HTR-8/SVneo (cell line): ENCODE results near the gene ATG101.

Experiments used
- DNase-seq: peaks from one replicate; pipeline ENCODE4 v3.0.0; 2011; ENCODE audit warnings: low spot score, mixed read lengths; ENCODE audit not compliant: insufficient read length
- FAIRE-seq: peaks from 2 replicates; lab custom pipeline; 2011; peaks lifted over from hg19 to GRCh38; lab: Jason Lieb, UNC

The ATG101 gene

GRCh38 chr12:52074971-52075724 lies 5.4 kb downstream of the ATG101 start:
- DNase-seq (no peak), FAIRE-seq (no peak)

- FAIRE-seq, result no peak
- no peak for DNase-seq
These were observed 7.0 kb downstream of the ATG101 start for GRCh38 chr12:52076811-52077210.

DNA sequence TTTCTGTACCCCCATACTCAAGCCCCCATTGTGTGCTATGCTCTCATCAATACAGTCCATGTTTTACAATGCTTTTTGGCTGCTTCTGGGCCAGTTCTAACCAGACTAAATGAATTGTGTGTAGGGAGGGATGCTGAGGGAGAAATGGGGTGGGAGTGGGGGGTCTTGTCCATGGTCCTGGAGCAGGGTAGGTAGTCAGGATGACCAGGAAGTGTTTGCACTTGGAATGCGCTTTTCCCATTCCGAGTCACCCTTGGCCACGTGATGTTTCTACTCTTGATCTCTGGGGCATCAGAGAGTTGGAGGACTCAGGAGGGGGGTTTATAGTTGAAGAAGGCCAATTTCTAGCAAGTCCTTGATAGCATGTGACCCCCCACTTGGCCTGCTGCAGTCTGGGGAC lies 8.5 kb downstream of the ATG101 start:
- DNase-seq, result no peak
- FAIRE-seq, result no peak

DNA sequence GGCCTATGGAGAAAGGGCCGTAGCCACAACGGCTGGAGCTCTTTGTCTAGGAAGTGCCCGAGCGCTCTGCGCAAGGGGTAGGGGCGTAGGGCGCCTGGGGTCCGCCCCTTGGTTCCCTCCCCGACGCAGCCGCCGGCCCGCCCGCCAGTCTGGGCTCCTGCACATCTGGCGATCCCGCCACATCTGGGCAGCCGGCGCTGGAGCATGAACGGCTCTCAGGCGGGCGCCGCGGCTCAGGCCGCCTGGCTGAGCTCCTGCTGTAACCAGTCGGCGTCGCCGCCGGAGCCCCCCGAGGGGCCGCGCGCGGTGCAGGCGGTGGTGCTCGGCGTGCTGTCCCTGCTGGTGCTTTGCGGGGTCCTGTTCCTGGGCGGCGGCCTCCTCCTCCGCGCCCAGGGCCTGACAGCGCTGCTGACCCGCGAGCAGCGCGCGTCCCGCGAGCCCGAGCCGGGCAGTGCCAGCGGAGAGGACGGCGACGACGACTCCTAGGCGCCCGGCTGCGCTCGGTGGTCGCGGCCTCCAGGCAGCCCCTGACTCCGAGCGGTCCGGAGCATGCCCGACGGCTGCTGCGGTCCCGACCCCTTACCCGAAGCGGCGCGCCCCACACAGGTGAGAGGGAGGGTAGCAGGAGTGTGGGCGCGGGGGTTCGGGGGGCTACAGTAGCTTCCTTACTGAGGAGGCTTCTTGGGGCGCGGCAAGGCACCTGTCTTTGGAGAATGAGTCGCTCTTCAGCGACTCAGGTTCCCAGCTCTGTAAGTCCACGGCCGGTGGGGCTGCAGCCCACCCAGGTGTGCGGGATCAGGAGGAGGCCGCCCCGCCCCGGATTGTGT lies 10.0 kb downstream of the ATG101 start, which contains the start of gene SMIM41:
Gene SMIM41, plus strand, starts transcription at position 129 of the 827 bp plus-strand sequence. Its CDS starts 76 bp downstream, at position 205.
- FAIRE-seq (no peak), DNase-seq (no peak)

GRCh38 chr12:52080403-52081251 lies 10.8 kb downstream of the ATG101 start:
- DNase-seq (no peak), FAIRE-seq (no peak)

GRCh38 chr12:52081263-52081733 lies 11.5 kb downstream of the ATG101 start:
- no peak for DNase-seq
- FAIRE-seq, result no peak

- no peak for FAIRE-seq
- DNase-seq, result no peak
These were observed 12.4 kb downstream of the ATG101 start for GRCh38 chr12:52082026-52082668.

- DNase-seq (no peak), FAIRE-seq (no peak)
These were observed 12.8 kb downstream of the ATG101 start for GRCh38 chr12:52082669-52082987.

DNA sequence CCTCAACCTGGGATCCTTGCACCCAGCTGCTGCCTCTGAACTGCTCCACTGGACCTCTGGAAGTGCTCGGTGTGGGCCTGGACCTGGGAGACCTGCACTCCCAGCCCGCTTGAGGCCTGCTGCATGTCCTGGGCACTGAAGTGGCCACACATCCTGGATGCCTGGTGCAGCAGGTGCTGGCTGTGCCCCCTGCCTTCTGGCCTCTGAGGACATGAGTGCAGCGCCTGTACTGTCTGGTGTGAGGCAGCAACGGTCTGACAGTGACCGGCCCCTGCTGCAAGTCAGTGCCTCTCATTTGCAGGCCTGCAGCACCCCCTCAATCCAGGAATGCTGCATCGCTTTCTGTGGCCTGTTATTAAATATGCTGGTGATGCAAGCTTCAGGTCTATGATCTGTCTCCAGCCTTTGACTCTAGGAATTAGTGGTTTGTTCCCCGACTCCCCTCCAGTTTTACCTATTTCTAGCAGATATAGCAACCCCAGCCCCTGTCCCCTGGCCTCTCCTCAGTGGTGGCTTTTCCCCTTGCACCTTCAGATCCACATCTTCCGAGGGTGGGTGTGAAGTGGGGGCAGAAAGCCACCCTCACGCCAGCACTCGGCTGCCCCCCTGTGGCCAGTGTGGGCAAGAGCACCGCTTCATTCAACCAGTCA lies 13.3 kb downstream of the ATG101 start:
- FAIRE-seq (no peak), DNase-seq (peak; percentile 81)

GRCh38 chr12:52083638-52083996 lies 13.8 kb downstream of the ATG101 start:
- DNase-seq (no peak), FAIRE-seq (peak; percentile 86)

- FAIRE-seq, result no peak
- no peak for DNase-seq
These were observed 14.9 kb downstream of the ATG101 start for GRCh38 chr12:52084491-52085231.

- FAIRE-seq (no peak), DNase-seq (no peak)
These were observed 16.0 kb downstream of the ATG101 start for GRCh38 chr12:52085682-52086180.

DNA sequence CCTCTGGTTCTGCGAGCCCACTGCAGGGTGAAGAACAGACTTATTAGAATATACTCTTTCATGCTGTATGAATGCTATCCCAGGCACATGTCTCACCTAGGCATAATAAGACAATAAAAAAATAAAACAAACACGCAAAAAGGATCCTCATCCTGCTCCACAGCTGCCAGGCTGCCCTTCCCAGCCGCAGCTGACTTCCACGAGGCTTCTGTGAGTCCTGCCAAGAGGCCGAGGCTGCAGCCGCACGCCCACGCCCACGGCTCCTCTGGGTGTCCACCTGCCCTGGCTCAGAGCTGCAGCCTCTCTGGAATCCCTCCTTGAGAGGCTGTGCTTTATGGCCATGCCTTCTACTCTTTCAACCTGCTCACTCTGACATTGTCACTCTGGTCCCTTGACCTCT lies 16.6 kb downstream of the ATG101 start:
- no peak for FAIRE-seq
- DNase-seq, result no peak

DNA sequence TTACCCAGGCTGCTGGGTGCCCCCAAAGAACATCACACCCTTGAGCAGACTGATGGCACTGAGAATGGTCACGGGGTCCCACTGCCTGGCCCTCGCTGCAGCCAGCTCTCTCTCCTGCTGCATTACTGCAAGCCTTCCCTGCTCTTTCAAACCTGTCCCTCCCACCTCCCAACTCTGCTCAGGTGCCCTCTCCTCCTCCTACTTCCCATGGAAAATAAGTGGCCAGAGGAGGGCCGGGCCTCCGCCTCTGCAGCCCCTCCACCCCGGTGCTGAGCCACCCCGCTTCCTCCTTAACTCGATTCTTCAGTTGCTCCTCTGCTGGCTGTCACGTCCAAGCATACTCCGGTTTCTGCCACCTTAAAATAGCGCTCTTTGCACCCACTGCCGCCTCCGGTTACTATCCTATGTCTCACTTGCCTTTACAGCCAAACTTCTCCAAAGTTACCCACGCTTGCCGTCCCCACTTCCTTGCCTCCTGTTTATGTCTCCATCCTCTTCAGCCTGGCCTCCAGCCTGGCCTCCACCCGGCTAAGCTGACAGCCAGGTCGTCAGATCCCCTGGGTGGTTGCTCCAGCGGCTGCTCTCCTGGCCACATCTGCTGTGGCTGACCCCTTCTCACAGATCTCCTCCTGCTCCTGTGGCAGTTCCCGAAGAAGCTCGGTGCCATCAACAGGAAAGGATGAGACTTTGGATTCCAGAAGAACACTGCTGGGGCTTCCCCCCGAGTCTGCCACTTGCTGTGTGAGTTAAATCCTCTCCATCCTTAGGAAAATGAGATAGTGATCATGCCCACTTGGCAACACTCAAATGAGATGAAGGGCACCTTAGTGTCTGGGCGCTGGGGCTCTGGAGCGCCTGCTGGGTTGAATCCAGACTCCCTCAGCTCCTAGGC lies 17.4 kb downstream of the ATG101 start:
- FAIRE-seq (no peak), DNase-seq (no peak)

DNA sequence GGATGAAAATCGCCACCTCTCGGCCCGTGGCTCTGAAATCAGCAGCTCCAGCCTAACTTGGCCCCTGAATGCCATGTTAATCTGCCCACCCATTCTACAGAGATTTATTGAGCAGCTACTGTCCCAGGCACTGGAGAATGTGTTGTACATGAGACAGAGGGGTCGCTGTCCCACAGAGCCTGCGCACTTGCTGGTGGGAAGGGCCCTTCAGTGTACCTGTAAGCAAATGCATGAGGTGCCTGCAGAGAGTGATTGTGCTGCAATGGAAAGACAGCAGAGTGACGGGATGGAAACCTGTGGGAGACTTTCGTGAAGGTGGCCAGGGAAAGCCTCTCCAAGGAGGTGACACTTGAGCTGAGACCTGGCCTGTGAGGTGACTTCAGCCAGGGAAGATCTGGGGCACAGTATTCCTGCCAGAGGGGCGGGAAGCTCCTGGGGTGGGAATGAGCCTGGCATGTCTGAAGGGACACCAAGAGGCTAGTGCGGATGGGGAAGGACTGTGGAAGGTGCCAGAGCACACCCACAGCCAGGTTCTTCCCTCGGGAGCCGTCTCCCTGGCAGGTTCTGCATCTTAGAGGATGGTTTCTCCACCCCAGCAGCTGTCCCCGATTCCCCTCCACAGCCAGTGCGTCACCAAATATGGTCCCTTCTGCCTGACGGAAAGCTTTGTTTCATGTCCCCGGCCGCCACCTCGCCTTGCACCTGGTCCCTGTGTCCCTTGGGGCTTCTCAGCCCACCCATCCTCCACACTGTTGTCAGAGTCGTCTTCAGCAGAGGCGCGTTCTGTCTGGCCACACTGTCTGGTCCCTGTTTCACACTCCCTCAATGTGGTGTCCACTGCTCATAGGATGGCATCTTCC lies 18.4 kb downstream of the ATG101 start:
- no peak for FAIRE-seq
- no peak for DNase-seq

- FAIRE-seq (no peak), DNase-seq (no peak)
These were observed 19.7 kb downstream of the ATG101 start for GRCh38 chr12:52089491-52089890.

DNA sequence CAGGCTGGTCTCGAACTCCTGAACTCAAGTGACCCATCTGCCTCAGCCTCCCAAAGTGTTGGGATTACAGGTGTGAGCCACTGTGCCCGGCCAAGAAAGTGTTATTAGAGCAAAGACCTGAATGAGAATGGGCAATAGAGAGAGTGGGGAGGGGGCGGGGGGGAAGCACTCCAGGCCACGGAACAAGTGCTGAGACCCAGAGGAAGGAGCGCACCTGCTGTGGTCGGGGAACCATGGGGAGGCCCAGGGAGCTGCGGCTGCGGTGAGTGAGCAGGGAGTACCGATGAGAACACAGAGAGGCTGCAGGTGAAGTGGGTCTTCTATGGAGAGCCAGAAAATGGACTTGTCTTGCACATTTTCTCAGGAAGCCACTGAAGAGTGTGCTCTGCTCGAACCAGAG lies 20.5 kb downstream of the ATG101 start:
- DNase-seq (no peak), FAIRE-seq (no peak)
